HL-60 (cell line): ENCODE measurements around the gene CCNA1.

ENCODE experiments used
- GABPA ChIP-seq: IDR thresholded peaks from 2 replicates; pipeline ENCODE4 v1.6.1; 2012; ENCODE audit warnings: low read depth
- POLR2AphosphoS5 ChIP-seq: IDR thresholded peaks from 2 replicates; pipeline ENCODE4 v1.6.1; 2012; ENCODE audit warnings: low read depth
- SPI1 ChIP-seq: IDR thresholded peaks from 2 replicates; pipeline ENCODE4 v1.6.1; 2012; ENCODE audit warnings: low read depth, mild to moderate bottlenecking, borderline replicate concordance
- TF ChIP-seq, protein P1 (sequence below): IDR thresholded peaks from one replicate; pipeline ENCODE4 v1.5.1; 2011; ENCODE audit warnings: low read length, control low read depth, inconsistent platforms; ENCODE audit not compliant: insufficient read depth
- TF ChIP-seq, protein P2 (sequence below): IDR thresholded peaks from 2 replicates; pipeline ENCODE4 v1.6.1; 2012; ENCODE audit warnings: low read depth; ENCODE audit not compliant: insufficient replicate concordance

DNA sequence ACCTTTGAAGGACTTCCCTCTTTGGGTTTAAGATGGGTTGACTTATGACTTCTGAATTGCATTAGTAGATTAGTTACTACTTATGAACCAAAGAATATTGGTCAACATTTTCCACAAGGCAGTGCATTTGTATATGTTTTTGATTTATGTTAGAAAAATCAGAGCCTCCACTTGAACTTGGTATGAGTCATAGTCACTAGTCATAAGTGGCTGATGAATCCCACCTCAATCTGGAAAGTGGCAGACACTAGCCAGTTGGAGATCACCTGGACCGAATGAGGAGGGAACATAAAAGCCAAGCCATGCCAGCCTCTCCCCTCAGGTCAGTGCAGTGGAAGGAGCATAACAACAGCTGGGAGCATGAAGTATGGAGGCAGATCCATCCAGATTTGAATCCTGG, 46.8 kb upstream of the CCNA1 start:
- TF ChIP-seq, protein P1, sequence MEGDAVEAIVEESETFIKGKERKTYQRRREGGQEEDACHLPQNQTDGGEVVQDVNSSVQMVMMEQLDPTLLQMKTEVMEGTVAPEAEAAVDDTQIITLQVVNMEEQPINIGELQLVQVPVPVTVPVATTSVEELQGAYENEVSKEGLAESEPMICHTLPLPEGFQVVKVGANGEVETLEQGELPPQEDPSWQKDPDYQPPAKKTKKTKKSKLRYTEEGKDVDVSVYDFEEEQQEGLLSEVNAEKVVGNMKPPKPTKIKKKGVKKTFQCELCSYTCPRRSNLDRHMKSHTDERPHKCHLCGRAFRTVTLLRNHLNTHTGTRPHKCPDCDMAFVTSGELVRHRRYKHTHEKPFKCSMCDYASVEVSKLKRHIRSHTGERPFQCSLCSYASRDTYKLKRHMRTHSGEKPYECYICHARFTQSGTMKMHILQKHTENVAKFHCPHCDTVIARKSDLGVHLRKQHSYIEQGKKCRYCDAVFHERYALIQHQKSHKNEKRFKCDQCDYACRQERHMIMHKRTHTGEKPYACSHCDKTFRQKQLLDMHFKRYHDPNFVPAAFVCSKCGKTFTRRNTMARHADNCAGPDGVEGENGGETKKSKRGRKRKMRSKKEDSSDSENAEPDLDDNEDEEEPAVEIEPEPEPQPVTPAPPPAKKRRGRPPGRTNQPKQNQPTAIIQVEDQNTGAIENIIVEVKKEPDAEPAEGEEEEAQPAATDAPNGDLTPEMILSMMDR = no peak
- TF ChIP-seq POLR2AphosphoS5 (no peak), SPI1 (no peak), GABPA (no peak)
- TF ChIP-seq, protein P2, sequence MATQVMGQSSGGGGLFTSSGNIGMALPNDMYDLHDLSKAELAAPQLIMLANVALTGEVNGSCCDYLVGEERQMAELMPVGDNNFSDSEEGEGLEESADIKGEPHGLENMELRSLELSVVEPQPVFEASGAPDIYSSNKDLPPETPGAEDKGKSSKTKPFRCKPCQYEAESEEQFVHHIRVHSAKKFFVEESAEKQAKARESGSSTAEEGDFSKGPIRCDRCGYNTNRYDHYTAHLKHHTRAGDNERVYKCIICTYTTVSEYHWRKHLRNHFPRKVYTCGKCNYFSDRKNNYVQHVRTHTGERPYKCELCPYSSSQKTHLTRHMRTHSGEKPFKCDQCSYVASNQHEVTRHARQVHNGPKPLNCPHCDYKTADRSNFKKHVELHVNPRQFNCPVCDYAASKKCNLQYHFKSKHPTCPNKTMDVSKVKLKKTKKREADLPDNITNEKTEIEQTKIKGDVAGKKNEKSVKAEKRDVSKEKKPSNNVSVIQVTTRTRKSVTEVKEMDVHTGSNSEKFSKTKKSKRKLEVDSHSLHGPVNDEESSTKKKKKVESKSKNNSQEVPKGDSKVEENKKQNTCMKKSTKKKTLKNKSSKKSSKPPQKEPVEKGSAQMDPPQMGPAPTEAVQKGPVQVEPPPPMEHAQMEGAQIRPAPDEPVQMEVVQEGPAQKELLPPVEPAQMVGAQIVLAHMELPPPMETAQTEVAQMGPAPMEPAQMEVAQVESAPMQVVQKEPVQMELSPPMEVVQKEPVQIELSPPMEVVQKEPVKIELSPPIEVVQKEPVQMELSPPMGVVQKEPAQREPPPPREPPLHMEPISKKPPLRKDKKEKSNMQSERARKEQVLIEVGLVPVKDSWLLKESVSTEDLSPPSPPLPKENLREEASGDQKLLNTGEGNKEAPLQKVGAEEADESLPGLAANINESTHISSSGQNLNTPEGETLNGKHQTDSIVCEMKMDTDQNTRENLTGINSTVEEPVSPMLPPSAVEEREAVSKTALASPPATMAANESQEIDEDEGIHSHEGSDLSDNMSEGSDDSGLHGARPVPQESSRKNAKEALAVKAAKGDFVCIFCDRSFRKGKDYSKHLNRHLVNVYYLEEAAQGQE = no peak
